ENCODE measurements around the gene REEP3. TPM values are rescaled to one million over a fixed set of nuclear protein-coding genes. Genes with fewer than 3 reads are reported as not detected.
A peak's percentile ranks its signal among the peaks of the same experiment; 100 is the strongest.

Gene REEP3
- total and polyA plus RNA-seq, 2 of the 4 experiments (the other 2 are of a cell fraction): 11.7 to 28.9 TPM

DNA sequence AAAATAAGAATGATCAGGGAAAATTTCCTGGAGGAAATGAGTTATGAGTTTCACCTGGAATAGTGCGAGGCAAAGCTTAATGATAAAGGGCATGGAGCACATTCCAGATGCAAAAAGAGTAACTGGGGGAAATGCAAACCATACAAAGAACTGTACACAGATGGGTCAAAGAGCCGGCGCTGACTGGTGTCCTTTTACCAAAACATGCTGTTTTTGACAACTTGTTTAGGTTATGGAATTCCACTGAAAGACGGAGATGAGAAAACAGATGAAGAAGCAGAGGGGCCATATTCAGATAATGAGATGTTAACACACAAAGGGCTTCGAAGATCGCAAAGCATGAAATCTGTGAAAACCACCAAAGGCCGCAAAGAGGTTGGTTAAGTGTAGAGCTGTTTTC, 98.2 kb downstream of the REEP3 start:
- dilution Hi-C loops (cut with HindIII; ENCODE audit: low sequenced_read_pairs, unreplicated experiment): no loop called here
- 65% methylated on average over 3 of the region's 7 CpGs; no CpG with 5 or more reads in 1 of the 2 experiments for WGBS, 2 experiments (ENCODE audit: extremely low coverage in 2 of 2, insufficient read length in 1 of 2)
- in situ Hi-C loops (cut with MboI; ENCODE audit: low sequenced_read_pairs): no loop called here
- Histone ChIP-seq H3K9ac (ENCODE audit: low read depth, low read length) (no peak overlapping the region), H4K91ac (ENCODE audit: insufficient read depth, low read depth, low read length) (no peak overlapping the region), H2BK5ac (ENCODE audit: low read depth, low read length, poor library complexity, severe bottlenecking) (no peak overlapping the region), H3K14ac (replicated peaks; ENCODE audit: low read depth, low read length) (no peak overlapping the region), H3K4me3 (ENCODE audit: insufficient read depth, low read depth, low read length) (no peak overlapping the region), H4K5ac (ENCODE audit: low read depth, low read length) (no peak overlapping the region), H3K23ac (ENCODE audit: low read depth, low read length) (no peak overlapping the region), H2BK20ac (ENCODE audit: low read depth, low read length) (no peak overlapping the region), H3K9me1 (ENCODE audit: insufficient read depth, low read length) (peaks cover 4% of the 10 kb centered on the region; the same call in 1 of the 2 replicates), H3K56ac (ENCODE audit: extremely low read depth, insufficient read depth, low read length) (no peak overlapping the region), H3K27me3 (ENCODE audit: control insufficient read depth, insufficient read depth, low read length) (no peaks in the 10 kb centered on the region), H3K18ac (ENCODE audit: low read depth, low read length) (no peak overlapping the region), H3K4me2 (ENCODE audit: low read depth, low read length) (no peak overlapping the region), H4K20me1 (ENCODE audit: insufficient read depth, low read length) (no peaks in the 10 kb centered on the region), H2AK5ac (ENCODE audit: low read depth, low read length) (no peak overlapping the region), H2BK15ac (ENCODE audit: low read depth, low read length) (no peak overlapping the region), H3K27ac (ENCODE audit: insufficient read depth, low read length) (no peak overlapping the region), H2BK120ac (ENCODE audit: low read depth, low read length) (no peak overlapping the region), H3K9me3 (ENCODE audit: control insufficient read depth, insufficient read depth, low read length) (no peaks in the 10 kb centered on the region), H2AFZ (replicated peaks; ENCODE audit: low read length, poor library complexity) (no peak overlapping the region), H3K4me1 (ENCODE audit: control insufficient read depth, insufficient read depth, low read length) (peaks cover 2% of the 10 kb centered on the region; the same call in 1 of the 2 replicates), H3K4ac (ENCODE audit: low read depth, low read length) (no peak overlapping the region), H4K8ac (ENCODE audit: low read depth in 2 of 2, low read length in 2 of 2) (no peak overlapping the region), H3K79me1 (ENCODE audit: low read depth in 1 of 2, low read length in 2 of 2) (peaks cover 5 to 8% of the 10 kb centered on the region in 2 experiments; a peak in 2 of 4 replicates), H3K36me3 (ENCODE audit: control insufficient read depth, insufficient read depth, low read length) (no peaks in the 10 kb centered on the region; the same call in 1 of the 2 replicates), H2AK9ac (replicated peaks; ENCODE audit: low read depth, low read length, poor library complexity) (no peak overlapping the region)
- intact Hi-C loops (cut with micrococcal nuclease): no loop called here
- ChIA-PET POLR2A (ENCODE audit: unreplicated experiment) (interaction anchor here (0.5 to 0.7 kb wide), 2 partner anchors 28 to 98 kb away, joined by 4 to 10 read pairs; no protein-coding TSS in a partner anchor), CTCF (interaction anchor here (0.6 kb wide), 1 partner anchor 212 kb away, joined by 3 read pairs; no protein-coding TSS in a partner anchor)
- no peak for TF ChIP-seq RCOR1 (IDR thresholded peaks at IDR 0.05; ENCODE audit: insufficient replicate concordance, low read length)
- TF ChIP-seq, protein P1, sequence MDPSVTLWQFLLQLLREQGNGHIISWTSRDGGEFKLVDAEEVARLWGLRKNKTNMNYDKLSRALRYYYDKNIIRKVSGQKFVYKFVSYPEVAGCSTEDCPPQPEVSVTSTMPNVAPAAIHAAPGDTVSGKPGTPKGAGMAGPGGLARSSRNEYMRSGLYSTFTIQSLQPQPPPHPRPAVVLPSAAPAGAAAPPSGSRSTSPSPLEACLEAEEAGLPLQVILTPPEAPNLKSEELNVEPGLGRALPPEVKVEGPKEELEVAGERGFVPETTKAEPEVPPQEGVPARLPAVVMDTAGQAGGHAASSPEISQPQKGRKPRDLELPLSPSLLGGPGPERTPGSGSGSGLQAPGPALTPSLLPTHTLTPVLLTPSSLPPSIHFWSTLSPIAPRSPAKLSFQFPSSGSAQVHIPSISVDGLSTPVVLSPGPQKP (IDR thresholded peaks at IDR 0.05; ENCODE audit: borderline replicate concordance, low read depth, low read length): no peak
- TF ChIP-seq, protein P2, sequence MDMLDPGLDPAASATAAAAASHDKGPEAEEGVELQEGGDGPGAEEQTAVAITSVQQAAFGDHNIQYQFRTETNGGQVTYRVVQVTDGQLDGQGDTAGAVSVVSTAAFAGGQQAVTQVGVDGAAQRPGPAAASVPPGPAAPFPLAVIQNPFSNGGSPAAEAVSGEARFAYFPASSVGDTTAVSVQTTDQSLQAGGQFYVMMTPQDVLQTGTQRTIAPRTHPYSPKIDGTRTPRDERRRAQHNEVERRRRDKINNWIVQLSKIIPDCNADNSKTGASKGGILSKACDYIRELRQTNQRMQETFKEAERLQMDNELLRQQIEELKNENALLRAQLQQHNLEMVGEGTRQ (IDR thresholded peaks at IDR 0.05; ENCODE audit: low read depth, low read length): no peak
- no peak for TF ChIP-seq BHLHE40 (IDR thresholded peaks at IDR 0.05; ENCODE audit: low read depth, low read length)
- TF ChIP-seq MAFK (IDR thresholded peaks at IDR 0.05; ENCODE audit: low read depth, low read length): no peak
- TF ChIP-seq CEBPB (IDR thresholded peaks at IDR 0.05; ENCODE audit: low read depth, low read length): no peak
- TF ChIP-seq, protein P3, sequence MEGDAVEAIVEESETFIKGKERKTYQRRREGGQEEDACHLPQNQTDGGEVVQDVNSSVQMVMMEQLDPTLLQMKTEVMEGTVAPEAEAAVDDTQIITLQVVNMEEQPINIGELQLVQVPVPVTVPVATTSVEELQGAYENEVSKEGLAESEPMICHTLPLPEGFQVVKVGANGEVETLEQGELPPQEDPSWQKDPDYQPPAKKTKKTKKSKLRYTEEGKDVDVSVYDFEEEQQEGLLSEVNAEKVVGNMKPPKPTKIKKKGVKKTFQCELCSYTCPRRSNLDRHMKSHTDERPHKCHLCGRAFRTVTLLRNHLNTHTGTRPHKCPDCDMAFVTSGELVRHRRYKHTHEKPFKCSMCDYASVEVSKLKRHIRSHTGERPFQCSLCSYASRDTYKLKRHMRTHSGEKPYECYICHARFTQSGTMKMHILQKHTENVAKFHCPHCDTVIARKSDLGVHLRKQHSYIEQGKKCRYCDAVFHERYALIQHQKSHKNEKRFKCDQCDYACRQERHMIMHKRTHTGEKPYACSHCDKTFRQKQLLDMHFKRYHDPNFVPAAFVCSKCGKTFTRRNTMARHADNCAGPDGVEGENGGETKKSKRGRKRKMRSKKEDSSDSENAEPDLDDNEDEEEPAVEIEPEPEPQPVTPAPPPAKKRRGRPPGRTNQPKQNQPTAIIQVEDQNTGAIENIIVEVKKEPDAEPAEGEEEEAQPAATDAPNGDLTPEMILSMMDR (conservative IDR thresholded peaks at IDR 0.05; ENCODE audit: low read depth, low read length): no peak
- no peak for TF ChIP-seq MXI1 (IDR thresholded peaks at IDR 0.05; ENCODE audit: borderline replicate concordance, low read depth, low read length)
- TF ChIP-seq POLR2A (IDR thresholded peaks at IDR 0.05; ENCODE audit: low read depth, low read length): no peak
- TF ChIP-seq RFX5 (IDR thresholded peaks at IDR 0.05; ENCODE audit: low read depth, low read length): no peak
- no peak for TF ChIP-seq NFE2L2 (IDR thresholded peaks at IDR 0.05; ENCODE audit: low read depth, low read length)
- TF ChIP-seq RAD21 (IDR thresholded peaks at IDR 0.05; ENCODE audit: low read length): no peak
- TF ChIP-seq FOS (IDR thresholded peaks at IDR 0.05; ENCODE audit: low read depth, low read length): no peak
- DNase-seq: no peak
- no TSS peak for BruUV-seq (replicated peaks)
- ATAC-seq (ENCODE audit: low read depth): peak; percentile 29; the same call in 1 of the 2 replicates

All from IMR-90 (cell line).